ENCODE measurements around the gene MIF4GD.
"Not testable (repeated sequence)": the region's sequence is repeated elsewhere in the genome, so short reads cannot be mapped to it uniquely, and the experiment has no call there.

MIF4GD gene

DNA sequence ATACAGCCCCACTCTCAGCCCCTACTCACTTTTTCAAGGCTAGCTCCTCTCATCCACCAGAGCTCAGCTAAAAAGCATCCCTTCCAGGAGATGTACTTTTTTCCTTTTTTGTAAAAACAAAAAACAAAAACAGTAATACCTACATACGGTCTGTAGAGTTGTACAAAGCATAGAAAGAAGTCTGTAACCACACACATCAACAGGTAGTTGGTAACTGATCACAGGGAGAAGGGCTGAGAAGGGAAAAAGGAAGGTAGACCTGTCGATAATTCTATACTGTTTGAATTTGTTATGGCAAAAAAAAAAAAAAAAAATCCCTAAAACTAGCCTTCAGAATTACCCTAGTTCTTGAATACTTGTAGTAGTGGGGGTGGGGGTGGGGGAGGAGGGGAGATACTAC, 17.3 kb upstream of the MIF4GD start:
- DNase-seq, result no peak

DNA sequence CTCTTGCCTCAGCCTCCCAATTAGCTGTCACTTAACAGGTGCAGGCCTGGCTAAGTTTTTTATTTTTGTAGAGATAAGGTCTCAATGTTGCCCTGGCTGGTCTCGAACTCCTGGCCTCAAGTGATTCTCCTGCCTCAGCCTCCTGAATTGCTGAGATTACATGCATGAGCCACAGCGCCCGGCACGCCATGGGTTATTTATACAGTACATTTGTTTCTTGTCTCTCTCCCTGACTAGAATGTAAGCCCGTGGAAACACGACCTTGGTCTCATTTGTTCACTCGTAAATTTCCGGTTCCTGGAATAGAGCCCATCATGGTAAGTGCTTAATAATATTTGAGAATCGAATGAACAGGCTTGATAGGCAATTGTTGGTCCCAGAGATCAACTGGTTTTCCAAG, 16.2 kb upstream of the MIF4GD start:
- no peak for DNase-seq

DNA sequence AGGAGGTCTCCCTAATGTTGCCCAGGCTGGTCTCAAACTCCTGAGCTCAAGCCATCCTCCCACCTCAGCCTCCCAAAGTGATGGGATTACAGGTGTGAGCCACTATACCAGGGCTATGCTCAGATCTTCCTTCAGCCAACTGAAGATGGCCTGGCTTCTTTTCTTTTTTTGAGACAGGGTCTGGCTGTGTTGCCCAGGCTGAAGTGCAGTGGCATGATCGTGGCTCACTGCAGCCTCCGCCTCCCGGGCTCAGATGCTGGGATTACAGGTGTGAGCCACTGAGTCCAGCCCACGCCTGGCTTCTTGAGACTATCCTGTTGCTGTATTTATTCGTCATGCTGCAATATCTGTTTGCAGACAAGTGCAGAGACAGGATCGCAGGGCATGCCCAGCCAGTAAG, 14.1 kb upstream of the MIF4GD start:
- DNase-seq, result no peak

DNA sequence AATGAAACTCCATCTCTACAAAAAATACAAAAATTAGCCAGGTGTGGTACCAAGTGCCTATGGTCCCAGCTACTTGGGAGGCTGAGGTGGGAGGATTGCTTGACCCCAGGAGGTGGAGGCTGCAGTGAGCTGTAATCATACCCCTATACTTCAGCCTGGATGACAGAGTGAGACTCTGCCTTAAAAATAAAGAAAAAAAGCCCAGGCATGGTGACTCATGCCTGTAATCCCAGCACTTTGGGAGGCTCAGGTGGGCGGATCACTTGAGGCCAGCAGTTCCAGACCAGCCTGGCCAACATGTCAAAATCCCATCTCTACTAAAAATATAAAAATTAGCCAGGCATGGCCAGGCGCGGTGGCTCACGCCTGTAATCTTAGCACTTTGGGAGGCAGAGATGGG, 9.2 kb upstream of the MIF4GD start:
- DNase-seq, result not testable (repeated sequence)

DNA sequence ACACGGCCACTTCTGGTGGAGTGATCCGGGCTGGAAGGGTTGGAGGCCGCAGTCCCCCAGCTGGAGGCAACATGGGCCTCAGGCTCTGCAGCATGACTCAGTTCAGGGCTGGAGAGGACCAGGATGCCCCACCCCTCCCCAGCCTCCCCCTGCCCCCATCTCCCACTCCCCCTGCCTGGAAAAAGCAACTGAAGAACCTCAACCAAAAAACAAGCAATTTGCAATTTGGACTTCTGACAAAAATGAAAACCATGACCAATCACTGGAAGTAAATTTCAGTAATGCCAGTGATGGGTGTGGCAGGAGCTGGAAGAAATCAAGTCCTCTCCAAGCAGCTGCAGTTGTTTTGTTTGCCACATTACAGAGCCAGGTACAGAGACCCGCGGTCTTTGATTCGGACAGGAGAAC, 6.6 kb upstream of the MIF4GD start:
- no peak for DNase-seq

DNA sequence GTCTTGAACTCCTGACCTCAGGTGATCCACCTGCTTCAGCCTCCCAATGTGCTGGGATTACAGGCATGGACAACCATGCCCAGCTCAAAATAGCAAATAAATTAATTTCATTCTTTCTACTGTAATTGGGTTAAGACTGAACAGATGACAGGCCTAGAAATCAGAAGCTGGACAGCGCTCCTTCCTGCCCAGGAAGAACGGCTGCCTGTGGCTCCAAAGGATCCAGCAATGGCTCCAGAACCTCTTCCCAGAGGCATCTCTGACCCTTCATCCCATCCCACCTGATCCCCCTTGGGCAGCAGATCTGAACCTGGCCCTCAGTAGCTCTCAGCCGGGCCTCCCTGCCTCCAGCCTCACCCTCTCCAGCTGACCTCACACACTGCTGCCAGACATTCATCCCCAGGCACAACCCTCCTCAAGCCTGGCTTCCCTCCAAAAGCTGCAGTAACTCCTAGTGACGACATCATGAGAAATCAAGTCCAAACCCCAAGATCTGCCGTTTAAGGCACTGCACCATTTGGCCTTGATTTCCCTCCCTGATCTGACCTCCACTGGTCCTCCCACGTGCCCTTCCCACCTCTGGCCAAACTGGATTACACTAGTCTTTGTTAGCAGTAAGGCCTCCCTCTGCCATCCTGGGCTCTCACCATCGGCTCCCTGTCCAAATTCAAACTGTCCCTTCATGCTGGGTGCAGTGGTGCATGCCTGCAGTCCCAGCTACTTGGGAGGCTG, 3.1 kb upstream of the MIF4GD start:
- no peak for DNase-seq

DNA sequence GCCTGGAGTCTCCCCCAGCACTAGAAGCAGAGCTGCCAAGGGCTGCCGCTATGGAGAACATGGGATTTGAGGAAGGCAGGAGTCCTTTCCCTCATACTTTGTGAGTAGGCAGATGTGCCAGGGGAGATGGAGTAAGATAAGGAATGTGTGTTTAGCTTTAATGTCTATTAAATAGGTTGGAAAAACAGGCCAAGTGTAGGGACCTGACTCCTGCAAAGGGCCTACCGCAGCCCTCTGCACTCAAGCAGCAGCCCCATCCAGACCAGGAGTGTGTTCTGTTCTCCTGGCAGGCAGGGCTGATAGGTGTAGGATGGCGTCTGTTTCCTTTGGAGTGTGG, 1.8 kb upstream of the MIF4GD start:
- no peak for DNase-seq

DNA sequence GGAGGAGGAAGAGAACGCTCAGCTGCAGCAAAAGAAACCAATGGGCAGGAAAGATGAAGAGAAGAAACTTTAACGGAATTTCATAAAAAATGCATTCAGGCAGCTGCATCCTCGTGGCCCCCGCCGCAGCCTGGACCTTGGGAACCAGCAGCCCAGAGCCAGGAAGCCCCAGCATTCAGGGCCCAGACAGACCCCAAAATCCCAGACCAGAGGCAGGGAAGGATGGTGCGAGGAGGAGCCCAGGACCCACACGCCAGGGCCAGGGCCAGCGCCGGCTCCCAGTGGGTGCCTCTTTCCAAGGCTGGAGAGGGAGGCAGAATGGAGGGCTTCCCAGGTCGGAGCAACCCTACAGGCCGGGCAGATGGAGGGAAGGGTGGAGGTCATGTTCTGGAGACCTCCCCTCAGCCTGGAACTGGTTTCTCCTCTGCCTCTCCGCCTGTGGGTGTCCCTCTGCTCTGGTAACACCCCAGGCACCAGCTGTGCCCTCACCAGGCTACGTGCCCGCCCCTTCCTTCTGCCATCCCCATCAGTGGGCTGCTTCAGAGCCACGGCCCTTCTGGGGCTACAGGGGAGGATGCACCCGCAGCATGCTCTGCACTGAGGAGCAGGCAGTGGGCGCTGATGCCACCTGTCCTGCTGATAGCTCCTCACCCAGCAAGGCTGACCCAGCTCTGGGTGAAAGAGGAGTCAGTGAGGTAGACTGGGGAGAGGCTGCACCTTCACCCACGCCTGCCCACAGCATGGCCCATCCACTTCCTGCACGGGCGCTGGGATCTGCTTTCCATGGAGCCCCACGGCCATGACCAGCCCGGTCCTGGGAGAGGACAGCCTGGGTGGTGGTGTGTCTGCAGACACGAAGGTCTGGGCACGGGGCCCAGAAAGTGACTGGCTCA, 1.2 kb upstream of the MIF4GD start:
- DNase-seq, result no peak

DNA sequence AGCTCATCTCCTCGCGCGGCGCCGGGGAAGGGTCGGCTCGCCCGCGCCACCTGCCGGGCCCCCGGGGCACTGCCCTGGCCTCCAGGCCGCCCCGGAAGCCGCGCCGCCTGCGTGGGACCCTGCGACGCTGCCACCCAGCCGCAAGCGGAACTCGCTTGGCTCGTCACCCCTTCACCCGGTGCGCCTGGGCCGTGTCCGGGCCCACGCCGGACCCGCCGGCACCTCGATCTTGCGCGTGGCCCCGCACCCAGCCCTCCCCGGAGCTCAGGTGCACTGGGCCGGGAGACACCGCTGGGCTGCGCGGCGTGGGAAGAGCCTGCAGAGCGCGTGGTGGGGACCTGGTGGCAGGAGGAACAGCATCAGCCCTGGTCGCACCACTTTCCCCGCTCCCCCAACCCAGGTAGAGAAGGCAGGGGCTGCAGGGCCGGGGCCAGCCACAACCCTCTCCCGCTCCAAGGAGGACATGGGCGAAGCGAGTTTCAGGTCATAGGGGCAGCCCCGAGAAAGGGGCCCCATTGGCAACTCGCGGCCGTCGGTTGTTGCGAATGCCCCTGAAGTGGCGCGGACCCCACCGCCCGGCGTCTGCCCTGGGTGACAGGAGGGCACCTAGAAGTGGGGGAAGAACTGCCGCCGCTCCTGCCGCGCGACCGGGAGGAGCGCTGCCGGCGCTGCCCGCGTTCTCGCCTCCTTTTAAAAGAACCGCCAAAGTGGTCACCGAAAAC, 363 bp upstream of the MIF4GD start:
- peak in 1 of 2 experiments; percentile 91 for DNase-seq

DNA sequence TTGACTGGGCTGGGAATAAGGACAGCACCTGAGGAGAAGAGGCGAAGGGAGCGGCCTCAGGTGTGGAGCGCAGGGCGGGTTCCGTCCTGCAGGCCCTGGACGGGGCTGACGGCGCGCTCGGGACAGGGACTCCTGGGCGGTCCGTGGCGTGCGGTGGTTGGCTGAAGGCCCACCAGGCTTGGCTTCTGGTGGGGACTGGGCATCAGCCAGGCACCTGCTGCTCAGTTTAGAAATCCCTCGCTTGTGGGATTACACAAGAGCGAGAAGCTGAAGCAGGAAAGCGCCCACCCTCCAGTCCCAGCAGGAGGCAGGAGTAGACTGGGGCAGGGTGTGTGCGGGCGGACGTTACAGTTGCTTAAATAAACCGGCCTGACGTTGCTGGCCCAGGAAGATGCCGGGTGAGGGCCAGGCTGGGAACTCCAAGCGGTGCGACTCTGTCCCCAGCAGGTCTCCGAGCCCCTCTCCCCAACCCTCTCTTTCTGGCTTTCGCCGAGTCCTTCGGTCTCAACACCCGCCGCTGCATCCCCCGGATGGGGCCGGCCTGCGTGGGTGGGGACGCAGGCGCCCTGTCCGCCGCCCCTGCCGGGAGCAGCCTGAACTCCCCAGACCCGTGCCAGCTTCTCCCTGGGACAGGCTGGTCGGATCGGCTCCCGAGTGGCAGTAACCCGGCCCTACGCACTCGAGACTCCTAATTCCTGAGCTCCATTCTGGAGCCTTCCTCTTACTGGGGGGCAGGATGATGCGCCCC, 639 bp downstream of the MIF4GD start:
- DNase-seq, result peak; percentile 61 to 63

DNA sequence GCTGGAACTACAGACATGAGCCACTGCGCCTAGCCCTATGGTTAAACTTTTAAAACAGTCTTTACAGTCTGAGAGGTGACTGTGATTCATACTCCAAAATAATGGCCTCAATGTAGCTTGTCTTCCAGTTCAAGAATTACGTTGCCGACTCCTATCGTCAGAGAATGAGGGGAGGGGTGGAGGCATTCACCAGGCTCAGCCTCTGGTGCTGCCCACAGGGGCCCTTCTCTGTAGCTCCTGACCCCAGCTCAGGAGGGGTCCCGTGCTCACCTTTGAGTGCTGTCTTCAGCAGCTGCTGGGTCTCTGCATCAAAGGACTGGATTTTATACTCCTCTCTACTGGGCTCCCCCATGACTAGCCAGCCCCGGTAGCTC, 1.2 kb downstream of the MIF4GD start:
- DNase-seq, result no peak

DNA sequence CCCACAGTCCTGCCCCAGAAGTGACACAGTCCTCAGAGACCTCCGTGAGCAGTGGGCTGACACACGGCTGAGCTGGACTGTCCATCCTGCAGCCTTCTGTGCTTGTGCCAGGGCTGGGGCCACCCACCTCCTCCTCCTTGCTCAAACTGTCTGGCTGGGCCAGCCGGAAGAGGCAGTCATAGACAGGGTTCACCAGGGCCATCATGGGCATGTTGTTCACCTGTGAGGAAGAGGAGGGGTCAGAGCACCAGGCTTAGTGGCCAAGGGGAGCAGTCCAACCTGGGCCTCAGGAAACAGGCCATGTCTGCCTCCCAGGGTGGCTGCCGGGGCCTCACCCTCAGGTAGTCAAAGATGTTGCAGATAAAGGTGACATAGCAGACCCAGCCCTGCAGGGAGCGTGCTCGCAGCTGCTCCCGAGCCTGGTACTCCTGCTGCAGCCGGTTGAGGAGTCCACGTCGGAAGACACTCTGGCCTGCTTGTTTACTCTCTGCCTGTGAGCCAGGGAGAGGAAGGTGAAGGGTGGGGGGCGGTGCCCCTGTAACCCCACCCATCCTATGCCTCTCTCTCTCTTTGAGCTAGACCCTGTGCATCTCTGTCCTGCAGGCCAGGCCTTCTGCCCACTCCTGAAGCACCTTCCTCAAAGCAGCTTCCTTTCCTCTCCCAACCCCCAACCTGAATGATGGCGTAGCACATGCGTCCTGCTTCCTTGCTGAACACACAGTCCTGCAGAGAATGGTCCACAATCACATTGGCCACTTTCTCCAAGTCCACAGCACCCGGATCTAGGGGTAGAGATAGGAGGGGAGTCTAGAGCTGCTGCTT, 3.4 kb downstream of the MIF4GD start:
- no peak for DNase-seq

DNA sequence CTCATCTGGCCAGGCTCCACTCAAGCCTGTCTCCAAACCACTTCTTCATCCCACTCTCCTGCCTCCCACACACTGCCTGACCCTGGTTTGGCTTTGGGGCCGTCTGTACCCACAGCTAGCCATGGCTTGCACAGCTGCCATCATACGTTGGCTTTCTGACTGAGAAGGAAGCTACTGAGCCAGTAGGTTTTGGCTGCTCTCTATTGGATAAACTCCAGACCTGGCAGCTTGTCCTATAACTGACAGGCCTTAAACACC, 3.9 kb downstream of the MIF4GD start:
- no peak for DNase-seq

DNA sequence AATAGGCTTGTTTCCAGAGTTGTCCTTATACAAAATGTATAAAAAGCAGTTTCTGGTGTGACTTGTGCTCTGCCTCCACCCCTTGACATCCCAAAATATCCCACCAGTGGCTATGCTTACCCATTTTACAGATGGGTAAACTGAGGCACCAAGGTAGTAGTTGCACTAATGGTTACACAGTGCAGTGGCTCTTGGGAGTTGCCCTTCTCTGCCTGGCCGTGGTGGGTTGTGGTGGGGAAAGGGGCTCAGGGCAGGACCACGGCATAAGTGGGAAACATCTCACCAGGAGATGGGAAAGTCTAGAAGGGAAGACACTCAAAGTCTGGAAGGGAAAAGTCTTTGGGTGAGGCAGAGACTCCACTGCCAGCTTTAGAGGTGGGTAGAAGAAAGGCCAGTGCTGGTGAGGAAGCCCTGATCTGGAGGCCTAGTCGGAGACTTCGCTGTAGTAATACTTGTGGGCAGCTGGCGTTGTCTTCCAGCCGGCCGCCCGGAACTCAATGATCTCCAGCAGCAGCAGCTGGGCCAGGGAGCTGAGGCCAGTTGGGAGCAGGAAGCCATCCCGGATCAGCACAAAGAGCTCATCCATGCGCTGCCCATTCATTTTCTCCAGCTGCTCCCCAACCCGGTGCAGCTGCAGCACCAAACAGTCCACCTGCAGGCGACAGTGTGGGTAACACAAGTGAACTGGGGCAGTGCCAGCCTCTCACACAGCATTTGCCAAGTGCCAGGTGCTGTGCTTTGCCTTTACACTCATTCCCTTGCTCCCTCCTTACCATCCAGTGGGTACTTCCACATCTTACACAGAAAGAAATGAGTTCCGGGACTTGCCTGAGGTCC, 4.5 kb downstream of the MIF4GD start:
- no peak for DNase-seq

DNA sequence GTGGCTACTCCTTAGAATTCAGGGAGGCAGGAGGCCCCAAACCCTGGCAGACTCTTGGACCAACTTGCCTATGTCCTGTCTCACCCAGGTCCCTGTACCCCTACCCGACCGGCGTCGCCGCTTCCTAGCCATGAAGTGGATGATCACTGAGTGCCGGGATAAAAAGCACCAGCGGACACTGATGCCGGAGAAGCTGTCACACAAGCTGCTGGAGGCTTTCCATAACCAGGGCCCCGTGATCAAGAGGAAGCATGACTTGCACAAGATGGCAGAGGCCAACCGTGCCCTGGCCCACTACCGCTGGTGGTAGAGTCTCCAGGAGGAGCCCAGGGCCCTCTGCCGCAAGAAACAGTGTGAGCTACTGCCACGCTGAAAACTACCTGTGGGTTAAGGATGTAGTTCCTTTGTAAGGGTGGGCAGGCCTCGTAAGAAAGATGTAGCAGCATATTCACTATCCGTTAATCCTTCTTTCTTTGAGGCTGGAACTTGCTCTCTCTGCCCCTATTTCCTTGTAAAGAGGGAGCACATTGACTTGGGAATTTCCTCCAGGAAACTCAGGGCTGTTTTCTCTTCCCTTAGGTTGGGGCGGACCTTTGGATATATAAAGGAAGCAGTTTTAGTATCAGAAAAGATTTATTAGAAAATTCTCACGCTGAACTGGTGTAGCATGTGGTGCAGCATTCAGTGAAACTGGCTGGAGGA, 5.3 kb downstream of the MIF4GD start:
- no peak for DNase-seq

DNA sequence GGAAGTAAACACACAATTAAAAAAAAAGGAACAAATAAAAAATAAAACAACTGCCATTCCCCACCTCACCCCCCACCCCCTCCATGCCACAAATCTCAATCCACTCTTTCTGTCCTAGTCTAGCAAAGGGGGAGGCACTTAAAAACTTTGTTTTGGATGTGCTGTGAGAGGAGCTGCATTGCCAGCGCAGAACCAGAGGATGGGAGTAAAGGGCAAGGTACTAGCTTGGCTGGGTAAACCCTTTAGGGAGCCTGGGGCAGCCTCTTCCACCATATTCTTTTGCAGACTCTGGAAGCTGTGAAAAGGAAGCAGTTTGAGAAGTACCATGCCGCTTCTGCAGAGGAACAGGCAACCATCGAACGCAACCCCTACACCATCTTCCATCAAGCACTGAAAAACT, 8.0 kb downstream of the MIF4GD start:
- DNase-seq, result no peak

DNA sequence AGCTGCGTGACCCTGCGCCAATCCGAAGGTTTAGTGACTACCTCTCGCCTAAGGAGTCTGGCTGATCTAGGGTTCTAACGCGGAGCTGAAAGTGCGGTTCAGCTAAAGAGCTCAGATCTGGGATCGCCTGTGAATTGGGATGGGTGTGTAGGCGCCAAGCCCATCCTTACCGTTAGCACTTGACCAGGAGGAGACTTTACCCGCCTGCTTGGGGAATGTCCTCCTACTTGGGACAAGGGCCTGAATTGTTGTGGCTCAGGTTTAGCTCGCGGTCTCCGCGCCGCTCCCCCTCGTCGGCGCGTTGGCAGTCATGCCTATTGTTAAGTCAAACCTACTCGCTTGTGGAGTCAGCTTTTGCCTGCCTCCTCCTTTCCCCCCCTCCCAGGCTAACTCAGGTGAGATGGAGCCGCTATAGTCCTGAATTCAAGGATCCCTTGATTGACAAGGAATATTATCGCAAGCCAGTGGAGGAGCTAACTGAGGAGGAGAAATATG, 8.9 kb downstream of the MIF4GD start:
- no peak for DNase-seq

DNA sequence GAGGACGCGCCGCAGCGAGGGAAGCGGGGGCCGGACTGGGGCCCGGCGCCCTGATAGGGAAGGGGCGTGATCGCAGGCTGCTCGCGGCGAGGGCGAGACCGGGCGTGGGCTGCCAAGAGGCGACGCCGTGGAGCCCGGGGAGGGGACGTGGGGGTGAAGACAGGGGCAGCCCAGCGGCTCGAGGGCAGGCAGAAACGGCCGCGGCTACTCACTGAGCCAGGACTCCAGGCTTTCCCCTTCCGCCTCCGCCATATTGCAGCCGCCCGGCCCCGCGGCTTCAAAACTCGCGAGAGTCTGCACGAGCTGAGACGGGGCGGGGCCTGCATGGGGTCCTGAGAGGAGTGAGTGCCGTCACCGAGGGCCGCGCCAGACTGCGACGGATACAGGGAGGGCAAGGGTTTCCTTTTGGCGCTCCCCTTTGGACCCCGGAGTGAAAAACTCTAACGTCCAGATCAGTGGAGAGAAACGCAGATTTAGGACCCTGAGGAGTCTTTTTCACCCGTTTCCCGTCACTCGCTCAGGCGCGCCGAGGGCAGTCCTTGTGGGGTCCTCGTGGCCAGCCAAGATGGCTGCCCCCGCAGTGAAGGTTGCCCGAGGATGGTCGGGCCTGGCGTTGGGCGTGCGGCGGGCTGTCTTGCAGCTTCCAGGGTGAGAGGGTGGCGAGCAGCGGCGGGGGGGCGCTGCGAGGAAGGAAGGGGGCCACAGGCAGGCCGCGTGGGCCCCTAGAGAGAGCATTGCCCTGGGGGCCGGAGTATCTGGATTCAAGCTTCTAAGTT, 9.5 kb downstream of the MIF4GD start, which contains the start of the genes GGA3 and MRPS7:
Gene GGA3 (minus strand): TSS at position 271 of the 776 bp plus-strand sequence. CDS start 19 bp downstream, at position 252.
Gene MRPS7 (plus strand): TSS at position 544 of the 776 bp plus-strand sequence. CDS start 22 bp downstream, at position 566.
- peak; percentile 91 to 92 for DNase-seq

DNA sequence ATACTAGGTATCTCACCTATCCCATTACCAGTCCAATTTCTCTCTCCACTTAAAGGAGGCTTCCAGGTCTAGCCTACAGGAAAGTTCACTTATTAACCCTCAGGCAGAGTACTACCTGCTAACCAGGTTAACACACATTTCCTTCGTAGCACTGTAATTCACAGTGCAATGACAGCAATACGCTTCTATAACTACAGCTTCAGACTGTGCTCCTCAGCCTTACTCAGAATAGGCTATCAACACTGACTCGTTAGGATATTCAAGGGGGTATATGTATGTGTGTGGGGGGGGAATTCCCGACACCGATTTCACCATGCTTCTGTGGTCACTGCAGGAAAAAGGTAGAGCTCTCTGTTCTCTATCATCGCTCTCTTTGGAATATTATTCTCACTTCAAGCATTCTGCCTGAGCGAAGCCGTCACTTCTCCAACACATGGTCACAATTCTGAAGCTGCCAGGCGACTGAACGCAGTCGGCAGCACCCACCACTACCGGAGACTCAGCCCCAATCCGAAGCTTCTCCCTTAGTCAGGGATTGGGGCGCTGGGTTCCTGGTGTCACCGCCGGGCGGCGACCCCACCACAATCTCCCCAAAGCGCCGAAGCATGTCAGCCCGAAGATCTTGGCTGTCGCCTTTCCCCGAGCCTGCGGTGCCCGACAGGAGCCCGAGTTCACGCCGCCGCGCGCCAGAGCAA, 10.2 kb downstream of the MIF4GD start:
- DNase-seq, result no peak
